CD4-positive, alpha-beta T cell treated with Interleukin-4 for 1 hour (primary cell): ENCODE measurements around the gene NOL9.
A peak's percentile ranks its signal among the peaks of the same experiment; 100 is the strongest.

ENCODE experiments used
- DNase-seq, 2 donors: peaks; one replicate each; pipeline ENCODE4 v3.0.0-alpha.2; 2020 to 2022

Gene NOL9

GRCh38 chr1:6486433-6487011 is 67.8 kb downstream of the NOL9 start:
- DNase-seq = peak; percentile 83 to 84

GRCh38 chr1:6485168-6486101 is 68.9 kb downstream of the NOL9 start:
- no peak for DNase-seq

GRCh38 chr1:6484826-6485167 is 69.5 kb downstream of the NOL9 start:
- no peak for DNase-seq

GRCh38 chr1:6483761-6484117 is 70.6 kb downstream of the NOL9 start:
- DNase-seq = no peak

GRCh38 chr1:6483017-6483760 is 71.1 kb downstream of the NOL9 start:
- DNase-seq = no peak

GRCh38 chr1:6481820-6482219 is 72.5 kb downstream of the NOL9 start:
- no peak for DNase-seq

- no peak for DNase-seq
Observed at GRCh38 chr1:6477039-6477820, 77.1 kb downstream of the NOL9 start.

- no peak for DNase-seq
Observed at GRCh38 chr1:6476483-6476882, 77.8 kb downstream of the NOL9 start.

GRCh38 chr1:6475381-6476133 is 78.8 kb downstream of the NOL9 start:
- DNase-seq = peak; percentile 72 to 85

GRCh38 chr1:6474815-6475282 is 79.5 kb downstream of the NOL9 start:
- DNase-seq = no peak

GRCh38 chr1:6473974-6474814 is 80.1 kb downstream of the NOL9 start:
- no peak for DNase-seq

GRCh38 chr1:6473156-6473555 is 81.2 kb downstream of the NOL9 start:
- DNase-seq = no peak

- DNase-seq = no peak
Observed at GRCh38 chr1:6472391-6472790, 81.9 kb downstream of the NOL9 start.

- DNase-seq = no peak
Observed at GRCh38 chr1:6471970-6472368, 82.3 kb downstream of the NOL9 start.
